DOHH2 (cell line): ENCODE measurements around the gene RELN.

Experiments
- H3F3A ChIP-seq: fragments of 200-600 bp; sonication (generic), shearing (Covaris generic); 2 replicates; pipeline ENCODE4 v1.6.0; 2016; ENCODE audit warnings: antibody characterized with exemption, mild to moderate bottlenecking; ENCODE audit not compliant: control insufficient read depth, insufficient read depth
- H3K27ac ChIP-seq: fragments of 200-600 bp; sonication (generic); 2 replicates; pipeline ENCODE4 v1.5.1; 2014; ENCODE audit warnings: low read depth, mild to moderate bottlenecking, low read length, moderate library complexity
- H3K27me3 ChIP-seq: fragments of 200-600 bp; sonication (generic); 2 replicates; pipeline ENCODE4 v1.6.1; 2014; ENCODE audit warnings: mild to moderate bottlenecking, low read length, mixed read lengths; ENCODE audit not compliant: control insufficient read depth
- H3K36me3 ChIP-seq: fragments of 200-600 bp; sonication (generic); 2 replicates; pipeline ENCODE4 v1.6.1; 2014; ENCODE audit warnings: mild to moderate bottlenecking, low read length, moderate library complexity, mixed read lengths; ENCODE audit not compliant: control insufficient read depth
- H3K4me1 ChIP-seq: fragments of 200-600 bp; sonication (generic); 2 replicates; pipeline ENCODE4 v1.6.1; 2014; ENCODE audit warnings: mild to moderate bottlenecking, low read length, mixed read lengths; ENCODE audit not compliant: control insufficient read depth
- H3K4me2 ChIP-seq: fragments of 200-600 bp; sonication (generic); 2 replicates; pipeline ENCODE4 v1.6.0; 2014; ENCODE audit warnings: mild to moderate bottlenecking, low read length, moderate library complexity
- H3K4me3 ChIP-seq: fragments of 200-600 bp; sonication (generic); 2 replicates; pipeline ENCODE4 v1.5.1; 2014; ENCODE audit warnings: mild to moderate bottlenecking, low read length, mixed read lengths
- H3K79me2 ChIP-seq: fragments of 200-600 bp; sonication (generic); 2 replicates; pipeline ENCODE4 v1.6.1; 2014; ENCODE audit warnings: mild to moderate bottlenecking, low read length, mixed read lengths; ENCODE audit not compliant: control insufficient read depth
- H3K9me2 ChIP-seq: fragments of 200-600 bp; sonication (generic); replicated peaks from 2 replicates; pipeline ENCODE4 v1.6.1; 2014; ENCODE audit warnings: mild to moderate bottlenecking, low read length, mixed read lengths; ENCODE audit not compliant: control insufficient read depth
- H3K9me3 ChIP-seq: fragments of 200-600 bp; sonication (generic); 2 replicates; pipeline ENCODE4 v1.6.1; 2014; ENCODE audit warnings: antibody characterized with exemption, low read length, mixed read lengths; ENCODE audit not compliant: control insufficient read depth, insufficient read depth
- H4K20me1 ChIP-seq: fragments of 200-600 bp; sonication (generic); 2 replicates; pipeline ENCODE4 v1.6.0; 2014; ENCODE audit warnings: low read depth, mild to moderate bottlenecking, antibody characterized with exemption, low read length, moderate library complexity; ENCODE audit not compliant: control insufficient read depth, insufficient read depth
- CTCF ChIP-seq: fragments of 200-600 bp; sonication (generic); IDR thresholded peaks from one replicate; pipeline ENCODE4 v1.5.1; 2014; ENCODE audit warnings: antibody characterized with exemption, mild to moderate bottlenecking, low read depth, low read length; ENCODE audit not compliant: poor library complexity, severe bottlenecking
- EZH2phosphoT487 ChIP-seq: fragments of 200-600 bp; sonication (generic); IDR thresholded peaks from 2 replicates; pipeline ENCODE4 v1.6.1; 2017; ENCODE audit warnings: borderline replicate concordance, mild to moderate bottlenecking, antibody characterized with exemption, low read length, moderate library complexity, mixed read lengths

The RELN gene

GRCh38 chr7:103694304-103694703 is 295.2 kb downstream of the RELN start:
- Histone ChIP-seq H3K9me2 (no peaks in the 10 kb centered on the region), H3K79me2 (no peaks in the 10 kb centered on the region), H4K20me1 (no peaks in the 10 kb centered on the region), H3K4me3 (no peak overlapping the region), H3K27me3 (no peaks in the 10 kb centered on the region), H3K9me3 (no peaks in the 10 kb centered on the region), H3K4me1 (no peaks in the 10 kb centered on the region), H3K4me2 (no peak overlapping the region), H3K27ac (no peak overlapping the region), H3F3A (no peaks in the 10 kb centered on the region), H3K36me3 (no peaks in the 10 kb centered on the region)
- TF ChIP-seq EZH2phosphoT487, result no peak

DNA sequence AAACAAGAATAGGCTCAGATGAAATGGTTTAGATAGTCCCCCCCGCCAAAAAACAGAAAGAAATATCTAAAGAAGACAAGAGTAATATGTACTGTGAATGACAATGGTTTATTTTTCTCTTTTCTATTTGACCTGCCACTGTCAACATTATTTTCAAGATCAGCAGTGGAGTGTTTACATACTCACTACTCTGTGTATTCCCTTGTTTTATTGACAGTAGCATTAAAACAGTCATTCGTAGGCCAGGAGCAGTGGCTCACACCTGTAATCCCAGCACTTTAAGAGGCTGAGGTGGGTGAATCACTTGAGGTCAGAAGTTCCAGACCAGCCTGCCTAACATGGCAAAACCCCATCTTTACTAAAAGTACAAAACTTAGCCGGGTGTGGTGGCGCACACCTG is 298.2 kb downstream of the RELN start:
- H3K9me3 ChIP-seq, result no peaks in the 10 kb centered on the region
- no peaks in the 10 kb centered on the region for H3K36me3 ChIP-seq
- no peak overlapping the region for H3K27ac ChIP-seq
- H3K4me2 ChIP-seq, result no peak overlapping the region
- no peaks in the 10 kb centered on the region for H4K20me1 ChIP-seq
- no peaks in the 10 kb centered on the region for H3K9me2 ChIP-seq
- TF ChIP-seq EZH2phosphoT487 (no peak), CTCF (no peak)
- no peaks in the 10 kb centered on the region for H3K4me1 ChIP-seq
- no peaks in the 10 kb centered on the region for H3F3A ChIP-seq
- no peaks in the 10 kb centered on the region for H3K79me2 ChIP-seq
- no peak overlapping the region for H3K4me3 ChIP-seq
- H3K27me3 ChIP-seq, result no peaks in the 10 kb centered on the region

DNA sequence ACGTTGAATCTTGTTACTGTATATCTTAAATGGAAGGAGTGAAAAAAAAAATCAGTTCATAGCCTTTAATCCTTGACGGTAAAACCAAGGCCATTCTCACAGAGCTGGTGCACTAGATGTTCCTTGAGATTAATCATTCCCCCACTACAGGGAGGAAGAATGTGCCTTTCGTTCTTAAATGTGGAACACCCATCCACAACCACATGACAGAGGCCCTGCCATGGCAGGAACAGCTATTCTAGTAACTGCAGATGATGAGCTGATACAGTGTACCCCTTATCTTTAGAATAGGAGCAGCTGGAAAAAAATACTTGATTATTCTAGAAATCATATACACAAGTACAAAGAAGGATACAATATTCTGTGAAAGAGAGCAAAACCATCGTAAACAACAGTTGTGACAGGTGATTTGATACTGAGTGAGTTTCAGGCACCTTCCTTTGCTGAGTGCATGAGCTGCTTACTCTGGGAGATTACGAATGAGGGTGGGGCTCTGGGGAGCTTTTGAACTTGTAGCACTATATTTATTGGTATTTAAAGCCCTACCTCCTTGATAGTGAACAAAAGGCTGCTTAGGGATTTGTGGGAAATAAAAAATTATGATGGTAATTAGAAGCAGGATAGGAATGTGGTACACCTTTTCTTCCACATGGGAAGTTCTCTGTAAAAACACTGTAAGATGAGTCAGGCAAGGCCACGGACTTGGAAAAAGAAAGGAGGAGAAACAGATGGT is 299.1 kb downstream of the RELN start:
- H3K27me3 ChIP-seq, result no peaks in the 10 kb centered on the region
- no peaks in the 10 kb centered on the region for H3K36me3 ChIP-seq
- H3K4me3 ChIP-seq, result no peak overlapping the region
- H3K4me2 ChIP-seq, result no peak overlapping the region
- H4K20me1 ChIP-seq, result no peaks in the 10 kb centered on the region
- TF ChIP-seq EZH2phosphoT487 (no peak), CTCF (no peak)
- H3K9me2 ChIP-seq, result no peaks in the 10 kb centered on the region
- no peaks in the 10 kb centered on the region for H3K9me3 ChIP-seq
- H3F3A ChIP-seq, result no peaks in the 10 kb centered on the region
- no peak overlapping the region for H3K27ac ChIP-seq
- H3K4me1 ChIP-seq, result no peaks in the 10 kb centered on the region
- H3K79me2 ChIP-seq, result no peaks in the 10 kb centered on the region

DNA sequence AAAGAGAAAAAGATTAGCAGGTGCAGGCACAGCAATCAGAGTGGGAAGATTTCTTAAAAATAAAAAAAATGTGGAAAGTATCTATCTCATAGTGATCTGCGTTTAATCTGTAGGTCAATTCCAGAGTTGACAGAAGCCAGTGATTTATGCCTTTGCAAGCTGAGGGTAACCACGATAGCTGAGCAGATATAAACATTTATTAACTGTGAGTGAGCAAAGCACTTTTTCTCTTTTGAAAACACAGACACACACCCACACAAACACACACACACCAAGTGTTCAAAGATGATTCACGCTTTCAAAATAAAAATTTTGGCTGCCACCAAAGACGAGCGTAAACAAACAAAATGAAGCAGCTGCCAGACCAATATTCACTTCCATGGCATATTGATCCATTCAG is 300.2 kb downstream of the RELN start:
- TF ChIP-seq EZH2phosphoT487 (no peak), CTCF (no peak)
- no peaks in the 10 kb centered on the region for H3K36me3 ChIP-seq
- H3K4me2 ChIP-seq, result no peak overlapping the region
- no peaks in the 10 kb centered on the region for H3K9me3 ChIP-seq
- H4K20me1 ChIP-seq, result no peaks in the 10 kb centered on the region
- no peaks in the 10 kb centered on the region for H3K9me2 ChIP-seq
- H3K4me1 ChIP-seq, result no peaks in the 10 kb centered on the region
- H3K79me2 ChIP-seq, result no peaks in the 10 kb centered on the region
- no peaks in the 10 kb centered on the region for H3K27me3 ChIP-seq
- no peak overlapping the region for H3K4me3 ChIP-seq
- no peak overlapping the region for H3K27ac ChIP-seq
- no peaks in the 10 kb centered on the region for H3F3A ChIP-seq
